GM12875 (cell line): ENCODE results near the gene NOL12.
"Not testable (repeated sequence)": the region's sequence is repeated elsewhere in the genome, so short reads cannot be mapped to it uniquely, and the experiment has no call there.

Source experiments
- H3K4me3 ChIP-seq: one replicate; pipeline ENCODE4 v1.5.1; 2011; ENCODE audit warnings: low read depth, low read length, control low read depth
- CTCF ChIP-seq: IDR thresholded peaks from 2 replicates; pipeline ENCODE4 v1.5.1; 2011; ENCODE audit warnings: low read depth, mild to moderate bottlenecking, control low read depth, inconsistent platforms, low read length, moderate library complexity, borderline replicate concordance; ENCODE audit not compliant: insufficient read depth

NOL12 gene

GRCh38 chr22:37681001-37681424, 5.1 kb upstream of the NOL12 start:
- TF ChIP-seq CTCF, result no peak
- H3K4me3 ChIP-seq, result no peak overlapping the region

- H3K4me3 ChIP-seq, result no peak overlapping the region
- TF ChIP-seq CTCF, result peak; percentile 93
These were observed 4.5 kb upstream of the NOL12 start for GRCh38 chr22:37681556-37682049.

GRCh38 chr22:37684803-37685615, 1.1 kb upstream of the NOL12 start:
- H3K4me3 ChIP-seq, result no peak overlapping the region
- TF ChIP-seq CTCF, result no peak

- no peak for TF ChIP-seq CTCF
- H3K4me3 ChIP-seq, result no peak overlapping the region
These were observed 4.3 kb downstream of the NOL12 start for GRCh38 chr22:37690407-37690806.

- H3K4me3 ChIP-seq, result no peak overlapping the region
- TF ChIP-seq CTCF, result no peak
These were observed 4.9 kb downstream of the NOL12 start for GRCh38 chr22:37690901-37691504.

DNA sequence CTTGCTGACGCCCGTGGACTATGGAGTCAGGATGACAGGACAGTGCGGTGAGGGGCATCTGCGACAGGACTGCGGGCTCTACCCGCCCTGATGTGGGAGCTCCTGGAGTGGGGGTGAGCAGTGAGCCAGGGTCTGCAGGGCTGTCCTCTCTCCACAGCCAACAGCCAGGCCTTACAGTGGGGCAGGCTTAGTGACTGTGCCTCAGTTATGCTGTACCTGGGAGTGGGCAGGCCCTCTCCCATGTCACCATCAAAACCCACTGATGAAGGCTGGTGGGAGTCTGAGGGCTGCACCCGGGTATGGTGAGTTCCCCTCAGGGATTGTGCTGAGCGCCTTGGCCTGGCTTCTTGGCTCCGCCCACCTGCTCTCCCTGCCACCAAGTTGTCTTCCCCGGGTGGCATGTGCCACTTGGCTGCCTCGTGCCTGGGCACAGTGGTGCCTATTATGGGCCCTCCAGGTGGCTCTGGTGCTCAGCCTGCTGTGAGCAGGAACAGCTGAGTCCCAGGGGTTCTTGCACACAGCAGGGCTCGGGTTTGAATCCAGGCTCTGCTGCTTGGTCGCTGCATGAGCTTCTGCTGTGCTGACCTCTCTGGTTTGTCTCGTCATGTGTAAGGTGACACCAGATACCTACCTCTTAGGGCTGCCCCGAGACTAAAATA, 6.6 kb downstream of the NOL12 start:
- TF ChIP-seq CTCF, result no peak
- H3K4me3 ChIP-seq, result no peak overlapping the region

GRCh38 chr22:37694131-37694530, 8.0 kb downstream of the NOL12 start:
- not testable (repeated sequence) for H3K4me3 ChIP-seq

DNA sequence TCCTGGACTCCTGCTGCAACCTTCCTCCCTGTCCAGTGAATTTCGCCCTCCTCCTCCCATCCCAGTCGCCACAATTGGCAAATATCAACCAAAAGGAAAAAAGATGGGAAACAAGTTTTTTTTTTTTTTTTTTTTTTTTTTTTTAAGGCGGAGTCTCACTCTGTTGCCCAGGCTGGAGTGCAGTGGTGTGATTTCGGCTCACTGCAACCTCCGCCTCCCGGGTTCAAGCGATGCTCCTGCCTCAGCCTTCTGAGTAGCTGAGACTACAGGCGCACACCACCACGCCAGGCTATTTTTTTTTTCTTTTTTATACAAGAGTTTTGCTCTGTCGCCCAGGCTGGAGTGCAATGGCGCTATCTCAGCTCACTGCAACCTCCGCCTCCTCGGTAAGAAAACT, 10.1 kb downstream of the NOL12 start:
- H3K4me3 ChIP-seq, result not testable (repeated sequence)
